Vagina (tissue), 2 donors: ENCODE data around the gene FSTL4. TPM values are rescaled to one million over a fixed set of nuclear protein-coding genes. Genes with fewer than 3 reads are reported as not detected.

ENCODE experiments used
- DNase-seq, 2 donors: peaks; one replicate each; pipeline ENCODE4 v3.0.0-alpha.2; 2017; ENCODE audit errors: extremely low spot score in 2 of 2
- H3K27ac ChIP-seq: fragments of 200-600 bp; sonication (generic); one replicate; pipeline ENCODE4 v1.5.1; 2019
- H3K27me3 ChIP-seq: fragments of 200-600 bp; sonication (generic); one replicate; pipeline ENCODE4 v1.5.1; 2019
- H3K36me3 ChIP-seq, 2 donors: fragments of 200-600 bp; sonication (generic); one replicate each; pipeline ENCODE4 v1.5.1; 2017 to 2019
- H3K4me1 ChIP-seq: fragments of 200-600 bp; sonication (generic); one replicate; pipeline ENCODE4 v1.5.1; 2019
- H3K4me3 ChIP-seq, 2 donors: fragments of 200-600 bp; sonication (generic); 1 replicate in 1 of 2; 2 replicates in 1 of 2; pipeline ENCODE4 v1.5.1; 2016 to 2019
- H3K9me3 ChIP-seq: fragments of 200-600 bp; sonication (generic); one replicate; pipeline ENCODE4 v1.5.1; 2019
- CTCF ChIP-seq, 3 experiments: fragments of 450-650 bp in 2 of 3; fragments of 200-600 bp in 1 of 3; sonication (generic) in 1 of 3; IDR thresholded peaks; one replicate each; pipeline ENCODE4 v1.5.1; 2017 to 2019; ENCODE audit warnings: antibody characterized with exemption in 3 of 3, mild to moderate bottlenecking in 2 of 3, moderate library complexity in 2 of 3
- POLR2A ChIP-seq, 2 donors: fragments of 450-650 bp; IDR thresholded peaks; one replicate each; pipeline ENCODE4 v1.6.1; 2017; ENCODE audit warnings: antibody characterized with exemption in 2 of 2, mild to moderate bottlenecking in 2 of 2, moderate library complexity in 2 of 2
- POLR2AphosphoS5 ChIP-seq, 2 donors: sonication (generic); formaldehyde crosslinking; IDR thresholded peaks; one replicate each; pipeline ENCODE4 v1.9.0; 2017; ENCODE audit warnings: antibody characterized with exemption in 2 of 2, mild to moderate bottlenecking in 2 of 2, low read depth in 1 of 2; ENCODE audit not compliant: insufficient read depth in 1 of 2
- intact Hi-C: fragments of 100-400 bp; cut with DNase I; formaldehyde crosslinking; loops from one replicate; pipeline ENCODE4 v1.15.1; 2023
- total RNA-seq: library from RNA; depleted of rRNA; stranded (reverse); fragments of >200 nt; gene quantifications from one replicate; pipeline ENCODE4 v1.2.3, GENCODE V29; 2016

Gene FSTL4
- total RNA-seq, 1 donor from 2014 or later = 3.7 TPM

- TF ChIP-seq POLR2AphosphoS5 (IDR thresholded peaks at IDR 0.05; ENCODE audit: insufficient read depth in 1 of 2, low read depth in 1 of 2) = no peak
- TF ChIP-seq POLR2A (IDR thresholded peaks at IDR 0.05) = no peak
- TF ChIP-seq CTCF (IDR thresholded peaks at IDR 0.05) = no peak
- no peaks in the 10 kb centered on the region for H3K36me3 ChIP-seq
- intact Hi-C loops = no loop called here
Observed at GRCh38 chr5:133325864-133326263, 286.5 kb downstream of the FSTL4 start.

GRCh38 chr5:133324926-133325325 lies 287.4 kb downstream of the FSTL4 start:
- no peaks in the 10 kb centered on the region for H3K27me3 ChIP-seq
- H3K4me1 ChIP-seq = no peaks in the 10 kb centered on the region
- no peak for DNase-seq
- H3K9me3 ChIP-seq = no peaks in the 10 kb centered on the region
- H3K36me3 ChIP-seq = no peaks in the 10 kb centered on the region
- no peak for TF ChIP-seq POLR2AphosphoS5 (IDR thresholded peaks at IDR 0.05; ENCODE audit: insufficient read depth in 1 of 2, low read depth in 1 of 2)
- TF ChIP-seq POLR2A (IDR thresholded peaks at IDR 0.05) = no peak
- TF ChIP-seq CTCF (IDR thresholded peaks at IDR 0.05) = no peak
- intact Hi-C loops = no loop called here
- H3K27ac ChIP-seq = no peak overlapping the region
- no peak overlapping the region for H3K4me3 ChIP-seq

More at GRCh38 chr5:133325864-133326263, 286.5 kb downstream of the FSTL4 start:
- H3K27ac ChIP-seq = no peak overlapping the region
- H3K9me3 ChIP-seq = no peaks in the 10 kb centered on the region
- no peaks in the 10 kb centered on the region for H3K4me1 ChIP-seq
- H3K4me3 ChIP-seq = no peak overlapping the region
- DNase-seq = no peak
- H3K27me3 ChIP-seq = no peaks in the 10 kb centered on the region

GRCh38 chr5:133323494-133324457 lies 288.6 kb downstream of the FSTL4 start:
- no peak for DNase-seq
- no peaks in the 10 kb centered on the region for H3K36me3 ChIP-seq
- no peaks in the 10 kb centered on the region for H3K4me1 ChIP-seq
- intact Hi-C loops = no loop called here
- no peaks in the 10 kb centered on the region for H3K27me3 ChIP-seq
- no peak overlapping the region for H3K4me3 ChIP-seq
- H3K9me3 ChIP-seq = no peaks in the 10 kb centered on the region
- TF ChIP-seq POLR2AphosphoS5 (IDR thresholded peaks at IDR 0.05; ENCODE audit: insufficient read depth in 1 of 2, low read depth in 1 of 2) (no peak), POLR2A (IDR thresholded peaks at IDR 0.05) (no peak), CTCF (IDR thresholded peaks at IDR 0.05) (no peak)
- H3K27ac ChIP-seq = no peak overlapping the region

GRCh38 chr5:133322743-133323142 lies 289.6 kb downstream of the FSTL4 start:
- no peak for TF ChIP-seq POLR2A (IDR thresholded peaks at IDR 0.05)
- TF ChIP-seq POLR2AphosphoS5 (IDR thresholded peaks at IDR 0.05; ENCODE audit: insufficient read depth in 1 of 2, low read depth in 1 of 2) = no peak
- no peak for TF ChIP-seq CTCF (IDR thresholded peaks at IDR 0.05)
- Histone ChIP-seq H3K9me3 (no peaks in the 10 kb centered on the region), H3K36me3 (no peaks in the 10 kb centered on the region), H3K27me3 (no peaks in the 10 kb centered on the region), H3K27ac (no peak overlapping the region), H3K4me1 (no peaks in the 10 kb centered on the region), H3K4me3 (no peak overlapping the region)
- intact Hi-C loops = no loop called here
- no peak for DNase-seq
